IPS-18c (cell line): ENCODE data around the gene CD6.
"Not testable (repeated sequence)": the region's sequence is repeated elsewhere in the genome, so short reads cannot be mapped to it uniquely, and the experiment has no call there.

ENCODE experiments used
- H3K4me3 ChIP-seq: 2 replicates; pipeline ENCODE4 v1.7.0; 2013; ENCODE audit warnings: low read depth, mild to moderate bottlenecking, low read length, moderate library complexity; ENCODE audit not compliant: insufficient read depth
- H3K9me3 ChIP-seq: one replicate; pipeline ENCODE4 v1.6.1; 2013; ENCODE audit warnings: mild to moderate bottlenecking, low read length, moderate library complexity; ENCODE audit not compliant: control insufficient read depth, insufficient read depth

CD6 gene

GRCh38 chr11:60970890-60971289 lies 590 bp upstream of the CD6 start:
- H3K9me3 ChIP-seq: no peaks in the 10 kb centered on the region
- no peak overlapping the region for H3K4me3 ChIP-seq

DNA sequence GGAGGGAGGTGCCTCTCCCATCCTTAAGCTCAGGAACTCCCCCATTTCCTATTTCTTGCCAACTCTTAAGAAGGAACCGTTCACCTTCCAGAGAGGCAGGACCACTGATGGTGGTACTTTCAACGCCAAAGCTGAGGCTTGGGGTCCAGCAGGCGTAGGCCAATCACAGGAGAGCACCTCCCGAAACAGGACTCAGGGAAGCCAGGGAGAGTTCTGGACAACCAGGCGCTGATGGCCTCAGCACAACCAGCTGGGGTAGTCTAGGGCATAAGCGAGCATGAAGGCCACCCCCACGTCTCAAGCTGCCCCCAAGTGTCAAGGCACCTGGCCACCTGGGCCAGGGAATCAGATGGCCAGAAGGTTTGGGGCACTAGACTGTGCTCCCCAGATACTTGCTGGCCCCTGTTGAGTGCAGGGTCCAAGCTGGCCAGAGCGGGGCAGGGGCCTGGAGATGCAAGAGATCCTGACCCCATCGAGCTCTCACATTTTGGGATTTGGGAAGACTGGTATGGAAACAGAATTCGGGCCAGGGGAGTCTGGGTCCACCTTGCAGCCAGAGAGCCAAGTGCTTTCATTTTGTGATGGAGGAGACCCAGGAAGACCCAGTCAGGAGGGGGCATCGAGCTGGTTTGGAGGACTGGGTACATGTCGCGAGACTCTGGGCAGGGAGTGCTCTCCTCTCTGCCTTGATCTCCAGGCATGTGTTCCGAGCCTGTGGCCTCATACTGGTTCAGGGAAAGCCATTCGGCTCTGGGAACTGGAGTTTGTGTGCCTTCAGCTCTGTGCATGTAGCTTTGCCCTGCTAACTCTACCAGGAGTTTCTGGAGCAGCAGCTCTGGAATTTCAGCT lies 926 bp downstream of the CD6 start:
- H3K4me3 ChIP-seq: no peak overlapping the region
- no peaks in the 10 kb centered on the region for H3K9me3 ChIP-seq

DNA sequence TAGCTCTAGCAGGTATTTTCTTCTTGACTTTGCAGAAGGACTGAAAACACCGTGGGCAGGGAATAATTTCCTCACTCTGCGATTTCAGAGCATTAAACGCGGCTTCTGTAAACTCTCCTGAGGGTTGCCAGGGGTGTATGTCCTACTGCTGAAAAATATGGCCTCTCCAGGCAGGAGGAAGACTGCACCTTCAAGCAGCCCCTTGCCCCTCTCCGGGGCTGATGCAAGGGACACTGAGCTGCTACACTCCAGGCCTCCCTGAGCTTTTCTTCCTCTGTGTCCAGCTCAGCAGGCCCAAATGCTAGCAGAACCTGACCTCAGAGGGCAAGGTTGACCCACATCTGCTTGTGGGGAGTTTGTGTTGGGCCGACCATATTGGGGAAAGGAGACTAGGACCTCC lies 2.2 kb downstream of the CD6 start:
- Histone ChIP-seq H3K4me3 (no peak overlapping the region), H3K9me3 (no peaks in the 10 kb centered on the region)

DNA sequence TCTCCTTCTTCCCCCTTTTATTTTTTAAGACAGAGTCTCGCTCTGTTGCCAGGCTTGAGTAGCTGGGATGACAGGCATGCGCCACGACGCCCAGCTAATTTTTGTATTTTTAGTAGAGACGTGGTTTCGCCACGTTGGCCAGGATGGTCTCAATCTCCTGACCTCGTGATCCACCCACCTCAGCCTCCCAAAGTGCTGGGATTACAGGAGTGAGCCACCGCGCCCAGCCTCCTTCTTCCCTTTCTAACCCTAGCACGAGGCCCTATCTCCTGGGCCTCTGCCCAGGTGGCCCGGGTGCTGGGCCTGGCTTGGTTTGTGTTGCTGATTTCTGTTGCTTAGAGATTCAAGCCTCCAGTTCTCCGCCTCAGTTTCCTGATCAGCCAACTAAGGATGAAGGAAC lies 2.8 kb downstream of the CD6 start:
- H3K4me3 ChIP-seq, H3K9me3 ChIP-seq: not testable (repeated sequence)

DNA sequence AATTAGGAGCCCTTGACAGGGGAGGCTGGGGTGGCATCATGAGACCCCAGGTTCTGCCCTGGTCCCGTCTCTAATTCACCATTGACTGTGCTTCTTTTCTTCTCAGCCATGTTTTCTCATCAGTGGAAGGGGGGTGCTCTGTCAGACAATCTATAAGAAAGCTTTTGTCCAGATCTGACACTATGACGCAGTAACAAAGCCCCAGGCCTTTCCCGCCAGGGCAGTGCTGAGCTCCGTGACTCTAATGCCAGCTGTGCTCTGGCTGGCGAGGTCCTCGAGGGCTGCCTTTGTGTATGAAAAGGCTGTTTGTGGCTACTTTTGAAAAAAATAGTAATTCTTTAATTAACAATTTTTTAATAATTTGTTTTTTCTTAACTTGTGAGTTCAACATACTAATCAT lies 3.2 kb downstream of the CD6 start:
- no peaks in the 10 kb centered on the region for H3K9me3 ChIP-seq

GRCh38 chr11:60977224-60977623 lies 5.7 kb downstream of the CD6 start:
- no peak overlapping the region for H3K4me3 ChIP-seq
- H3K9me3 ChIP-seq: no peaks in the 10 kb centered on the region

More for the DNA sequence above, 3.2 kb downstream of the CD6 start:
- H3K4me3 ChIP-seq: no peak overlapping the region

GRCh38 chr11:60977836-60978235 lies 6.4 kb downstream of the CD6 start:
- H3K9me3 ChIP-seq: no peaks in the 10 kb centered on the region
- H3K4me3 ChIP-seq: no peak overlapping the region

DNA sequence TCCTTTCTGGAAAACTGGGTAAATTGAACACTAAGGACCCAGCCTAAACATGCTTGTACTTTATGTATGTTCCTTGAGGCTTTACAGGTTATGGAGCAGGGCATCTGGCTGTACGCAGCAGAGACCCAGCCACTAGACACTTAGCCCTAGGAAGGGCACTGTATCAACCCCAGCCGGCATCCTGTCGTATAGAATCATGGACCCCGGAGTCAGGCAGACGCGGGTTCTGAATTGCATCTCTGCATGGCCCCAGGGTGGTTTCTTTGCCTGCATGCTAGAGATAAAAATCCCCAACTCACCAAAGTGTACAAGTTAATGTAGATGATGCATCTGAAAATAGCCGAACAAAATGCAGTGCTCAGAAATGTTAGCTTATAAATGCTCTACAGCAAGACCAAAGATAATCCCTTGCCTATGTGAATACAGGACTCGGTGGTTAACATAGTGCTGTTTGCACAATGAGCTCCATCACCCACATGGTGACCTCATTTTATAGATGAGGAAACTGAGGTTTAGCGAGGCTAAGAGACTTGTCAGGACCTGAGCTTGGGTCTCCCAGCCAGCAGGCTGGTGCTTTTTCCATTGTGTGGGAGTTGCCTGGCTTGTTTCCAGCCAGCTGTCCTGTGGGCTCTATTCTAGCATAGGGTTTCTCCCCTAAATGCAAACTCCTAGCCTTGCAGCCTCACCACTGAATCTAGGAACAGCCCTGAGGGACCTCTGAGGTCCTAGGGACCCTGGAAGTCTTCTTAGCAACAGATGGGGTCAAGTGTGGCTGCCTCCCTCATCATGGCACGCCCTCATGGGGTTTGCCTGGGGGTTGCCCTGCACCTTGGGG lies 7.3 kb downstream of the CD6 start:
- no peaks in the 10 kb centered on the region for H3K9me3 ChIP-seq

DNA sequence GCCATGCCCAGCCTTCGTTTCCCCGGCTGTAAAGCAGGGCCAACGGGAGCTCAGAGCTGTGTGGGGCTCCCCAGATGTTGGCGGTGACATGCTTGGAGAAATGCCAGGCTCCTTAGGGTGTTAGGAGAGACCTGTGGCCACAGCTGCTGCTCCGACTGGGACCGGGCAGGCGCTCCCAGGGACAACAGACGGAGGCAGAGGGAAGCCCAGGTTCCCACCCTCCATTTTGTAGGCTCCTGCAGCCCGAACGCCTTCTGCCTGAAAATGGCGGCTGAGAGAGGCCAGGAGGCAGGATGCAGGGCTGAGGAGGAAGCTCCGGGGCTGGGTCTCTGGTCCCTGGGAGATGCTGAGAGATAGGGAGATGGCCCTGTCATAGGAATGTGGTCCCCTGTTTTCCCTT lies 10.0 kb downstream of the CD6 start:
- Histone ChIP-seq H3K9me3 (no peaks in the 10 kb centered on the region), H3K4me3 (no peak overlapping the region)

More for the DNA sequence above, 7.3 kb downstream of the CD6 start:
- no peak overlapping the region for H3K4me3 ChIP-seq

DNA sequence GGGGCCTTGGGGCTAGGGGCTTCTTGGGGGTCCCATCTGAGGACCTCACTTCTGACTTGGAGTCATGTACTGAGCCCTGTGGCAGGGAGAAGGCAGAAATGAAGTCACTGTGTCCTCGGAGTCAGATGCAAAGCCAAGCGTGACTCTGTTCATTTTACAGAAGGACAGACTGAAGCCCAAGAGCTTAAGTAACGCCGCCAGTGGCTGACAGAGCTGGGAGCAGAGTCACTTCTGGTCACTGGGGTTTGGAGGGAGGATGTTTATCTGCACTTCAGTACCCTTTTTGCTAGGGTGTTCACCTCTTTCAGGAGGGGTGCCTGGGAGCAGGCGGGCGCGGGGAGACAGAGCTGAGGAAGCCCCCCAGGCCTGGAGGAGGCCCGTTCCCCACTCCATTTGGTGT lies 10.7 kb downstream of the CD6 start:
- Histone ChIP-seq H3K9me3 (no peaks in the 10 kb centered on the region), H3K4me3 (no peak overlapping the region)

DNA sequence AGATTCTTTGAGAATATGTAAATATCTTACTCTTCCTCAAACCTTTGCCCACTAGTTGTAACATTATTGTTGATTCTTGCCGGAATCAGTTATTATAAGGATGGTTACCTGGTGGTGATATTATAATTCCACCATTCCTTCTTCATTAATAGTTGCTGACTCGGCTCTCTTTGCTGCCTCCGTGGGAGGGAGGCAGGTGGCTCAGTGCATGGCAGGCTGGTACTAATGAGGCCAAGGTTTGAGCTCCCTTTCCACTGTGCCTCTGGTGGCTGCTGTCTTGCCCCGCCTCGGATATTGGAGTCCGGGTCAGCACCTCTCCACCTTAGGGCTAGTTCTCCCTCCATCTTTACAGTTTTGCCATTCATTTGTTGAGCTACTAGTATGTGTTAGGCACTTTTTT lies 12.7 kb downstream of the CD6 start:
- Histone ChIP-seq H3K9me3 (no peaks in the 10 kb centered on the region), H3K4me3 (no peak overlapping the region)

DNA sequence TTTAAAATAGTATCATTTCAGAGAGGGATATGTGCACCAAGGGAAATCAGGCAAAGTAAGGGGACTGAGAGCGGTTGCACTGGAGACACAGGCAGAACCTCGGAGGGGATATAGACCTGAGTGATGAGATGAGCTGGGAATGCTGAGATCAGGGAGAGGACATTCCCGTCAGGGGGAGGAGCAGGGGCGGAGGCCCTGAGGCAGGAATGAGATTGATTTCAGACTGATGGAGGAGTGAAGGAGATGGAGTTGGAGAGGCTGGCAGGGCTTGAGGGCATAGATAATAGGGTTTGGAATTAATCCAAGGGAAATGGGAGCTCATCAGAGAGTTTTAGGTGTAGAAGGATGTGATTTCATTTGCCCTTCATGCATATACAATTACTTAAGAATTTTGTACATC lies 13.2 kb downstream of the CD6 start:
- Histone ChIP-seq H3K9me3 (no peaks in the 10 kb centered on the region), H3K4me3 (no peak overlapping the region)

- Histone ChIP-seq H3K9me3 (no peaks in the 10 kb centered on the region), H3K4me3 (no peak overlapping the region)
These were observed 14.0 kb downstream of the CD6 start for GRCh38 chr11:60985501-60985900.

DNA sequence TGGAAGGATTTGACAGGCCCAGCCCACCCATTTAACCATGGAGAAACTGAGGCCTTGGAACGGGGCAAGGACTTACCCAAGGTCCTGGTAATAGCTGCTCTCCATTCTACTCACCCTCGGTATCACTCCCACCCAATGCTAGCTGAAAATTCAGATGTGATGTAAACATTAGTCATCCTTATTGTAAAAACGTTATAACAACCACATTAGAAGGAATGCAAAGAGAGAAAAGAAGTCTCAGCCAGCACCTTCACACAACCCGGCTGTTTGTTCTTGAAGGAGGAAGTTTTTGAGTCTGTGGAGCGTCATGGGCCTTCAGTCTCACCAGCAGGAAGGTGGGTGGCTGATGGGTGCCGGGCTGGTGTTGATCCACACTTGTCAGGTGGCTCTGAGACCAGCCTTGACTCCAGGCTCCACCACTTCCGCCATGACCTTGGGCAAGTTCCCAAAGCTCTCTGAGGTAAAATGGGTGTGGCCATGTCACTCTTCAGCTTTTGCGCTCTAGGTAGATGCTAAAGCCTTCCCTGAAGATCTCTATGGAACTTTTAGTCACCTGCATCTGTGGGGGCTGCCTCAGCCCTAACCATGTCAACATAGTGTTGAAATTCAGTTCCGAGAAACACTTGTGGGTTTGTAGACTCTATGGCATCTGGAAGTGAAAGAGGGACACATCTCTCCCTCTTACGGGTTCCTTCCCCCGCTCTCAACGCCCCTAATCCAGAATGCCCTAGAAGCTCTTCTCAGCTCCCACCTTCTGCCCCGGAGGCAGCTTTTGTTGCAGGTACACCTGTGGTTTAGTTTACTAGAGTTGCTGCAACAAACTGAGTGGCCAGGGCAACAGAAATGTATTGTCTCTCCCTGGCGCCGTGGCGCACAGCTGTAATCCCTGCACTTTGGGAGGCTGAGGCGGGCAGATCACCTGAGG lies 14.8 kb downstream of the CD6 start:
- H3K4me3 ChIP-seq: no peak overlapping the region
- no peaks in the 10 kb centered on the region for H3K9me3 ChIP-seq

- Histone ChIP-seq H3K4me3 (no peak overlapping the region), H3K9me3 (no peaks in the 10 kb centered on the region)
These were observed 16.2 kb downstream of the CD6 start for GRCh38 chr11:60987577-60988277.

GRCh38 chr11:60988658-60989057 lies 17.2 kb downstream of the CD6 start:
- Histone ChIP-seq H3K4me3 (no peak overlapping the region), H3K9me3 (no peaks in the 10 kb centered on the region)
